HepG2 (cell line): ENCODE measurements around the gene ATOSB. TPM values are rescaled to one million over a fixed set of nuclear protein-coding genes. Genes with fewer than 3 reads are reported as not detected.

Experiments used
- FOXA3 ChIP-seq: IDR thresholded peaks from 2 replicates; pipeline ENCODE4 v1.6.1; 2016; ENCODE audit warnings: missing genetic modification reagents, missing compliant biosample characterization
- HOXD1 ChIP-seq: sonication (generic); formaldehyde crosslinking; IDR thresholded peaks from 2 replicates; pipeline ENCODE4 v1.5.0; 2020; ENCODE audit warnings: missing genetic modification reagents
- RBFOX2 ChIP-seq: fragments of 200-400 bp; formaldehyde crosslinking; IDR thresholded peaks from 2 replicates; pipeline ENCODE4 v1.6.1; 2017; ENCODE audit warnings: low read depth, mild to moderate bottlenecking, low read length
- RBM39 ChIP-seq: fragments of 200-400 bp; formaldehyde crosslinking; IDR thresholded peaks from one replicate; pipeline ENCODE4 v1.6.1; 2018; ENCODE audit warnings: antibody characterized with exemption, mild to moderate bottlenecking, low read depth, low read length; ENCODE audit not compliant: poor library complexity, severe bottlenecking
- RFX5 ChIP-seq: IDR thresholded peaks from 2 replicates; pipeline ENCODE4 v1.6.1; 2011; ENCODE audit warnings: low read depth, low read length, improper control_type of control experiment
- XBP1 ChIP-seq: sonication (generic); formaldehyde crosslinking; IDR thresholded peaks from 2 replicates; pipeline ENCODE4 v1.5.0; 2020; ENCODE audit warnings: missing genetic modification reagents
- ZFAT ChIP-seq: sonication (generic); formaldehyde crosslinking; conservative IDR thresholded peaks from 2 replicates; pipeline ENCODE4 v1.8.1; 2023; ENCODE audit warnings: missing genetic modification reagents, inconsistent platforms
- ZNF274 ChIP-seq: sonication (generic); formaldehyde crosslinking; IDR thresholded peaks from 2 replicates; pipeline ENCODE4 v1.5.1; 2020; ENCODE audit warnings: mild to moderate bottlenecking, missing genetic modification reagents
- polyA plus RNA-seq, 8 experiments: library from polyadenylated mRNA; depleted of rRNA in 3 of 8; stranded (reverse) in 7 of 8; unstranded in 1 of 8; fragments of >200 nt; fragmentation: Illumina TruSeq in 4 of 8; extraction: Trizol in 4 of 8; gene quantifications; 2 replicates each; pipeline versions ENCODE4 v1.2.1 to v1.2.3, GENCODE V29; 2011 to 2016; ENCODE audit warnings: low read depth in 4 of 8, missing spikeins in 1 of 8, mixed read lengths in 1 of 8; ENCODE audit not compliant: insufficient read depth in 1 of 8
- total RNA-seq, 5 experiments: library from RNA; depleted of rRNA; stranded (reverse); fragments of >200 nt; fragmentation: Illumina TruSeq; extraction: Trizol; gene quantifications; 2 replicates each; pipeline ENCODE4 v1.2.3, GENCODE V29; 2016; ENCODE audit warnings: low read depth in 1 of 5
- TF ChIP-seq, protein P1 (sequence below): sonication (generic); formaldehyde crosslinking; IDR thresholded peaks from 2 replicates; pipeline ENCODE4 v1.5.1; 2020; ENCODE audit warnings: missing genetic modification reagents, mild to moderate bottlenecking, borderline replicate concordance
- TF ChIP-seq, protein P2 (sequence below): sonication (generic); formaldehyde crosslinking; IDR thresholded peaks from 2 replicates; pipeline ENCODE4 v1.4.0; 2020; ENCODE audit warnings: low read depth, missing genetic modification reagents
- TF ChIP-seq, protein P3 (sequence below): sonication (generic); formaldehyde crosslinking; IDR thresholded peaks from 2 replicates; pipeline ENCODE4 v1.4.0; 2020; ENCODE audit warnings: missing genetic modification reagents, borderline replicate concordance
- TF ChIP-seq, protein P4 (sequence below): sonication (generic); formaldehyde crosslinking; IDR thresholded peaks from 2 replicates; pipeline ENCODE4 v1.5.0; 2020; ENCODE audit warnings: mild to moderate bottlenecking, missing genetic modification reagents
- TF ChIP-seq, protein P5 (sequence below): sonication (generic); formaldehyde crosslinking; IDR thresholded peaks from 2 replicates; pipeline ENCODE4 v1.5.0; 2020; ENCODE audit warnings: missing genetic modification reagents

ATOSB gene
- total and polyA plus RNA-seq, 2 of the 13 experiments (the other 11 are each of a cell fraction or from before 2014, with no cell fraction given): 1.9 to 6.4 TPM

DNA sequence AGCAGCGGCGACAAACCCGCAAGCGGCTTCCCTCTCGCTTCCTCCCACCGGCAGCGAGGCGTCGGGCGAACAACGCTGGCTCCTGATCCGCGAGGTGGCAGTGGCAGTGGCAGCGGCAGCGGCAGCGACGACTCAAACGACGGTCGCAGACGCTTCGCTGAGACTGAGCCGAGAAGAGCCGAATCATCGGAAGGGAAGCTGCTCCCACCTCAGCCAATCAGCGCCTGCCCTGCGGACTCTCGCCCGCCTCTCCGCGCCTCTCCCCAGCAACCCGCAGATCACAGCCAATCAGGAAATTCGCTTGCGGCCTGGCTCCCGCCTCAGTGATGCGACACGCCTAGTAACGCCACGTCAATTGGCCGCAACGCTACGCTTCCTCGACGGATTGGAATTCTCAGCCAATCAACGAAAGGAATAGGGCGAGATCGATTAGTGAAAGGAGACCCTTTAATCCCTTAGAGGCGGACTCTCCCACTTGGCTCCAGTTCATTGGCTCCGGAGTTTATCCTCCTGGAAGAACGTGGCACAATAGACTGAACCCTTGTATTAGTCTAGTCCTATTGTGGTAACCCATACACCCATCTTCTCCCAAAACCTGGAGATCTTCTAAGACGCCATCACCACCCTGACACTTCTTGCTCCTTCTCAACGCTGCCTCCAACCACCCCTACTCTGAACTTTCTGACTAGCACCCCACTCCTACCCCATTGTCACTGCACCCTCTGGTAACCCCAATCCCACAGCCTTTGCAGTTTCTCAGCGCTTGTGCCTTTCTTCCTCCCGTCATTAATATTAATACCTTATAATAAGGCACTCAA, 43.0 kb downstream of the ATOSB start, which contains the start of gene VCP (continued):
- TF ChIP-seq, protein P1, sequence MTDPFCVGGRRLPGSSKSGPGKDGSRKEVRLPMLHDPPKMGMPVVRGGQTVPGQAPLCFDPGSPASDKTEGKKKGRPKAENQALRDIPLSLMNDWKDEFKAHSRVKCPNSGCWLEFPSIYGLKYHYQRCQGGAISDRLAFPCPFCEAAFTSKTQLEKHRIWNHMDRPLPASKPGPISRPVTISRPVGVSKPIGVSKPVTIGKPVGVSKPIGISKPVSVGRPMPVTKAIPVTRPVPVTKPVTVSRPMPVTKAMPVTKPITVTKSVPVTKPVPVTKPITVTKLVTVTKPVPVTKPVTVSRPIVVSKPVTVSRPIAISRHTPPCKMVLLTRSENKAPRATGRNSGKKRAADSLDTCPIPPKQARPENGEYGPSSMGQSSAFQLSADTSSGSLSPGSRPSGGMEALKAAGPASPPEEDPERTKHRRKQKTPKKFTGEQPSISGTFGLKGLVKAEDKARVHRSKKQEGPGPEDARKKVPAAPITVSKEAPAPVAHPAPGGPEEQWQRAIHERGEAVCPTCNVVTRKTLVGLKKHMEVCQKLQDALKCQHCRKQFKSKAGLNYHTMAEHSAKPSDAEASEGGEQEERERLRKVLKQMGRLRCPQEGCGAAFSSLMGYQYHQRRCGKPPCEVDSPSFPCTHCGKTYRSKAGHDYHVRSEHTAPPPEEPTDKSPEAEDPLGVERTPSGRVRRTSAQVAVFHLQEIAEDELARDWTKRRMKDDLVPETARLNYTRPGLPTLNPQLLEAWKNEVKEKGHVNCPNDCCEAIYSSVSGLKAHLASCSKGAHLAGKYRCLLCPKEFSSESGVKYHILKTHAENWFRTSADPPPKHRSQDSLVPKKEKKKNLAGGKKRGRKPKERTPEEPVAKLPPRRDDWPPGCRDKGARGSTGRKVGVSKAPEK: peak; percentile 49; the same call in 1 of the 2 replicates
- no peak for TF ChIP-seq ZFAT (CRISPR knock-in tag)
- peak; percentile 100 for TF ChIP-seq RFX5
- TF ChIP-seq RBFOX2: peak; percentile 86
- TF ChIP-seq, protein P2, sequence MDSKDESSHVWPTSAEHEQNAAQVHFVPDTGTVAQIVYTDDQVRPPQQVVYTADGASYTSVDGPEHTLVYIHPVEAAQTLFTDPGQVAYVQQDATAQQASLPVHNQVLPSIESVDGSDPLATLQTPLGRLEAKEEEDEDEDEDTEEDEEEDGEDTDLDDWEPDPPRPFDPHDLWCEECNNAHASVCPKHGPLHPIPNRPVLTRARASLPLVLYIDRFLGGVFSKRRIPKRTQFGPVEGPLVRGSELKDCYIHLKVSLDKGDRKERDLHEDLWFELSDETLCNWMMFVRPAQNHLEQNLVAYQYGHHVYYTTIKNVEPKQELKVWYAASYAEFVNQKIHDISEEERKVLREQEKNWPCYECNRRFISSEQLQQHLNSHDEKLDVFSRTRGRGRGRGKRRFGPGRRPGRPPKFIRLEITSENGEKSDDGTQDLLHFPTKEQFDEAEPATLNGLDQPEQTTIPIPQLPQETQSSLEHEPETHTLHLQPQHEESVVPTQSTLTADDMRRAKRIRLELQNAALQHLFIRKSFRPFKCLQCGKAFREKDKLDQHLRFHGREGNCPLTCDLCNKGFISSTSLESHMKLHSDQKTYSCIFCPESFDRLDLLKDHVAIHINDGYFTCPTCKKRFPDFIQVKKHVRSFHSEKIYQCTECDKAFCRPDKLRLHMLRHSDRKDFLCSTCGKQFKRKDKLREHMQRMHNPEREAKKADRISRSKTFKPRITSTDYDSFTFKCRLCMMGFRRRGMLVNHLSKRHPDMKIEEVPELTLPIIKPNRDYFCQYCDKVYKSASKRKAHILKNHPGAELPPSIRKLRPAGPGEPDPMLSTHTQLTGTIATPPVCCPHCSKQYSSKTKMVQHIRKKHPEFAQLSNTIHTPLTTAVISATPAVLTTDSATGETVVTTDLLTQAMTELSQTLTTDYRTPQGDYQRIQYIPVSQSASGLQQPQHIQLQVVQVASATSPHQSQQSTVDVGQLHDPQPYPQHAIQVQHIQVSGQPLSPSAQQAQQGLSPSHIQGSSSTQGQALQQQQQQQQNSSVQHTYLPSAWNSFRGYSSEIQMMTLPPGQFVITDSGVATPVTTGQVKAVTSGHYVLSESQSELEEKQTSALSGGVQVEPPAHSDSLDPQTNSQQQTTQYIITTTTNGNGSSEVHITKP: peak; percentile 59; the same call in 1 of the 2 replicates
- TF ChIP-seq XBP1: peak; percentile 93; the same call in 1 of the 2 replicates
- TF ChIP-seq, protein P3, sequence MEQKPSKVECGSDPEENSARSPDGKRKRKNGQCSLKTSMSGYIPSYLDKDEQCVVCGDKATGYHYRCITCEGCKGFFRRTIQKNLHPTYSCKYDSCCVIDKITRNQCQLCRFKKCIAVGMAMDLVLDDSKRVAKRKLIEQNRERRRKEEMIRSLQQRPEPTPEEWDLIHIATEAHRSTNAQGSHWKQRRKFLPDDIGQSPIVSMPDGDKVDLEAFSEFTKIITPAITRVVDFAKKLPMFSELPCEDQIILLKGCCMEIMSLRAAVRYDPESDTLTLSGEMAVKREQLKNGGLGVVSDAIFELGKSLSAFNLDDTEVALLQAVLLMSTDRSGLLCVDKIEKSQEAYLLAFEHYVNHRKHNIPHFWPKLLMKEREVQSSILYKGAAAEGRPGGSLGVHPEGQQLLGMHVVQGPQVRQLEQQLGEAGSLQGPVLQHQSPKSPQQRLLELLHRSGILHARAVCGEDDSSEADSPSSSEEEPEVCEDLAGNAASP (CRISPR knock-in tag): no peak
- TF ChIP-seq RBM39: peak; percentile 78
- TF ChIP-seq FOXA3 (CRISPR knock-in tag): peak; percentile 16
- peak; percentile 78 for TF ChIP-seq HOXD1 (CRISPR knock-in tag)
- TF ChIP-seq, protein P4, sequence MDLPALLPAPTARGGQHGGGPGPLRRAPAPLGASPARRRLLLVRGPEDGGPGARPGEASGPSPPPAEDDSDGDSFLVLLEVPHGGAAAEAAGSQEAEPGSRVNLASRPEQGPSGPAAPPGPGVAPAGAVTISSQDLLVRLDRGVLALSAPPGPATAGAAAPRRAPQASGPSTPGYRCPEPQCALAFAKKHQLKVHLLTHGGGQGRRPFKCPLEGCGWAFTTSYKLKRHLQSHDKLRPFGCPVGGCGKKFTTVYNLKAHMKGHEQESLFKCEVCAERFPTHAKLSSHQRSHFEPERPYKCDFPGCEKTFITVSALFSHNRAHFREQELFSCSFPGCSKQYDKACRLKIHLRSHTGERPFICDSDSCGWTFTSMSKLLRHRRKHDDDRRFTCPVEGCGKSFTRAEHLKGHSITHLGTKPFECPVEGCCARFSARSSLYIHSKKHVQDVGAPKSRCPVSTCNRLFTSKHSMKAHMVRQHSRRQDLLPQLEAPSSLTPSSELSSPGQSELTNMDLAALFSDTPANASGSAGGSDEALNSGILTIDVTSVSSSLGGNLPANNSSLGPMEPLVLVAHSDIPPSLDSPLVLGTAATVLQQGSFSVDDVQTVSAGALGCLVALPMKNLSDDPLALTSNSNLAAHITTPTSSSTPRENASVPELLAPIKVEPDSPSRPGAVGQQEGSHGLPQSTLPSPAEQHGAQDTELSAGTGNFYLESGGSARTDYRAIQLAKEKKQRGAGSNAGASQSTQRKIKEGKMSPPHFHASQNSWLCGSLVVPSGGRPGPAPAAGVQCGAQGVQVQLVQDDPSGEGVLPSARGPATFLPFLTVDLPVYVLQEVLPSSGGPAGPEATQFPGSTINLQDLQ (CRISPR knock-in tag): no peak
- TF ChIP-seq, protein P5, sequence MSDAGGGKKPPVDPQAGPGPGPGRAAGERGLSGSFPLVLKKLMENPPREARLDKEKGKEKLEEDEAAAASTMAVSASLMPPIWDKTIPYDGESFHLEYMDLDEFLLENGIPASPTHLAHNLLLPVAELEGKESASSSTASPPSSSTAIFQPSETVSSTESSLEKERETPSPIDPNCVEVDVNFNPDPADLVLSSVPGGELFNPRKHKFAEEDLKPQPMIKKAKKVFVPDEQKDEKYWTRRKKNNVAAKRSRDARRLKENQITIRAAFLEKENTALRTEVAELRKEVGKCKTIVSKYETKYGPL (CRISPR knock-in tag): 0 out of 2 replicates have a peak, but pooled peaks have one; percentile 25
- no peak for TF ChIP-seq ZNF274 (CRISPR knock-in tag)
